CD8-positive, alpha-beta memory T cell (primary cell): Measurements from ENCODE around the gene NMB. TPM values are rescaled to one million over a fixed set of nuclear protein-coding genes. Genes with fewer than 3 reads are reported as not detected.
"Not testable (repeated sequence)": the region's sequence is repeated elsewhere in the genome, so short reads cannot be mapped to it uniquely, and the experiment has no call there.

ENCODE experiments used
- CTCF ChIA-PET: fragments of 350-600 bp; sonication (Branson Sonifier 250); formaldehyde crosslinking; loops from one replicate; lab custom pipeline; 2021; ENCODE audit warnings: antibody characterized with exemption; lab: Charles Lee
- POLR2A ChIA-PET: fragments of 350-600 bp; sonication (Branson Sonifier 250); formaldehyde crosslinking; loops from one replicate; lab custom pipeline; 2021; ENCODE audit warnings: antibody characterized with exemption; lab: Charles Lee
- DNase-seq, 5 donors: peaks; one replicate each; pipeline versions ENCODE4 v3.0.0 to v3.0.0-alpha.2; 2020 to 2022; ENCODE audit warnings: mixed read lengths in 1 of 5
- H3K27ac ChIP-seq: one replicate; pipeline ENCODE4 v1.7.0; 2013; ENCODE audit warnings: low read depth, mild to moderate bottlenecking, low read length, moderate library complexity
- H3K27me3 ChIP-seq: 2 replicates; pipeline ENCODE4 v1.7.0; 2013; ENCODE audit warnings: low read length, mild to moderate bottlenecking; ENCODE audit not compliant: insufficient read depth, poor library complexity, severe bottlenecking
- H3K36me3 ChIP-seq: 2 replicates; pipeline ENCODE4 v1.7.0; 2013; ENCODE audit warnings: mild to moderate bottlenecking, low read length, moderate library complexity; ENCODE audit not compliant: insufficient read depth
- H3K4me1 ChIP-seq: 2 replicates; pipeline ENCODE4 v1.7.0; 2013; ENCODE audit warnings: mild to moderate bottlenecking, low read length, moderate library complexity; ENCODE audit not compliant: insufficient read depth
- H3K4me3 ChIP-seq: 2 replicates; pipeline ENCODE4 v1.7.0; 2013; ENCODE audit warnings: mild to moderate bottlenecking, low read length
- H3K9me3 ChIP-seq: 2 replicates; pipeline ENCODE4 v1.7.0; 2013; ENCODE audit warnings: mild to moderate bottlenecking, low read length
- H3K27ac Mint-ChIP-seq, 8 donors: one replicate each; pipeline ENCODE4 v1.8.0; 2020 to 2021; ENCODE audit warnings: mixed read lengths in 8 of 8, mild to moderate bottlenecking in 6 of 8, inconsistent platforms in 3 of 8, moderate library complexity in 3 of 8
- H3K27me3 Mint-ChIP-seq, 2 donors: one replicate each; pipeline ENCODE4 v1.8.0; 2020 to 2021; ENCODE audit warnings: mixed read lengths in 2 of 2, mild to moderate bottlenecking in 1 of 2, moderate library complexity in 1 of 2
- H3K36me3 Mint-ChIP-seq, 3 donors: one replicate each; pipeline ENCODE4 v1.8.0; 2020 to 2021; ENCODE audit warnings: mixed read lengths in 3 of 3, inconsistent platforms in 1 of 3, mild to moderate bottlenecking in 1 of 3
- H3K4me1 Mint-ChIP-seq, 3 donors: one replicate each; pipeline ENCODE4 v1.8.0; 2020 to 2021; ENCODE audit warnings: mixed read lengths in 3 of 3, inconsistent platforms in 1 of 3, mild to moderate bottlenecking in 1 of 3
- H3K4me3 Mint-ChIP-seq, 7 donors: one replicate each; pipeline ENCODE4 v1.8.0; 2020 to 2021; ENCODE audit warnings: mixed read lengths in 7 of 7, mild to moderate bottlenecking in 6 of 7, moderate library complexity in 4 of 7, inconsistent platforms in 2 of 7
- H3K9me3 Mint-ChIP-seq, 5 donors: one replicate each; pipeline ENCODE4 v1.8.0; 2020 to 2022; ENCODE audit warnings: mixed read lengths in 5 of 5, mild to moderate bottlenecking in 3 of 5, moderate library complexity in 2 of 5, inconsistent platforms in 1 of 5
- polyA plus RNA-seq: library from polyadenylated mRNA; unstranded; fragments of 300-500 nt; fragmentation: Illumina TruSeq; gene quantifications from one replicate; pipeline ENCODE4 v1.2.3, GENCODE V29; 2021
- total RNA-seq, 2 experiments: library from RNA; stranded (reverse); gene quantifications; one replicate each; pipeline ENCODE4 v1.2.3, GENCODE V29; 2021

Gene NMB
- total and polyA plus RNA-seq, 3 experiments from 2014 or later, result 3.6 to 5.2 (median 3.9) TPM

- Histone ChIP-seq H3K36me3 (peaks cover 7% of the 10 kb centered on the region), H3K27ac (no peak overlapping the region), H3K4me3 (no peak overlapping the region), H3K9me3 (no peaks in the 10 kb centered on the region), H3K27me3 (no peaks in the 10 kb centered on the region), H3K4me1 (no peaks in the 10 kb centered on the region)
- Mint-ChIP-seq H3K27me3 (peaks cover 0 to 2% of the 10 kb centered on the region in 2 donors), H3K4me3 (no peak overlapping the region), H3K9me3 (no peaks in the 10 kb centered on the region), H3K27ac (no peak overlapping the region), H3K4me1 (peaks cover 20 to 37% (median 33%) of the 10 kb centered on the region in 3 donors), H3K36me3 (peaks cover 5 to 50% (median 12%) of the 10 kb centered on the region in 3 donors)
- ChIA-PET POLR2A (no interaction called here), CTCF (no interaction called here)
- no peak for DNase-seq
Measured at GRCh38 chr15:84689858-84690257, 31.9 kb upstream of the NMB start.

- DNase-seq, H3K9me3 ChIP-seq, H3K4me3 Mint-ChIP-seq, H3K27ac ChIP-seq, POLR2A ChIA-PET, H3K4me1 ChIP-seq, H3K27me3 ChIP-seq, H3K9me3 Mint-ChIP-seq, H3K4me3 ChIP-seq, H3K27me3 Mint-ChIP-seq, CTCF ChIA-PET, H3K27ac Mint-ChIP-seq: not testable (repeated sequence)
- H3K36me3 ChIP-seq, result peaks cover 14% of the 10 kb centered on the region
- peaks cover 5 to 69% (median 13%) of the 10 kb centered on the region in 3 donors for H3K36me3 Mint-ChIP-seq
- peaks cover 16 to 25% (median 22%) of the 10 kb centered on the region in 3 donors for H3K4me1 Mint-ChIP-seq
Measured at GRCh38 chr15:84686446-84686845, 28.4 kb upstream of the NMB start.

GRCh38 chr15:84685304-84685703, 27.3 kb upstream of the NMB start:
- Mint-ChIP-seq H3K4me1 (peaks cover 12 to 22% (median 17%) of the 10 kb centered on the region in 3 donors), H3K4me3 (no peak overlapping the region), H3K9me3 (no peaks in the 10 kb centered on the region), H3K36me3 (peaks cover 0 to 67% (median 8%) of the 10 kb centered on the region in 3 donors), H3K27me3 (peaks cover 0 to 2% of the 10 kb centered on the region in 2 donors), H3K27ac (peak overlapping the region in 2 of 8 donors; percentile 60 to 78)
- Histone ChIP-seq H3K27ac (no peak overlapping the region), H3K4me3 (no peak overlapping the region), H3K27me3 (no peaks in the 10 kb centered on the region), H3K36me3 (peaks cover 13% of the 10 kb centered on the region), H3K4me1 (no peaks in the 10 kb centered on the region), H3K9me3 (no peaks in the 10 kb centered on the region)
- CTCF ChIA-PET, result interaction anchor here (0.9 kb wide), 1 partner anchor 9 kb away, joined by 3 read pairs; no protein-coding TSS in a partner anchor
- DNase-seq, result no peak
- POLR2A ChIA-PET, result interaction anchor here (0.7 kb wide), 2 partner anchors 27 to 28 kb away, joined by 3 to 5 read pairs; no protein-coding TSS in a partner anchor

- peaks cover 0 to 70% (median 6%) of the 10 kb centered on the region in 3 donors for H3K36me3 Mint-ChIP-seq
- ChIA-PET CTCF (no interaction called here), POLR2A (no interaction called here)
- peak overlapping the region in 3 of 8 donors; percentile 51 to 77 (median 58) for H3K27ac Mint-ChIP-seq
- no peak for DNase-seq
- no peaks in the 10 kb centered on the region for H3K27me3 ChIP-seq
- no peak overlapping the region for H3K4me3 ChIP-seq
- peaks cover 0 to 2% of the 10 kb centered on the region in 2 donors for H3K27me3 Mint-ChIP-seq
- no peak overlapping the region for H3K4me3 Mint-ChIP-seq
- H3K36me3 ChIP-seq, result peaks cover 11% of the 10 kb centered on the region
- H3K4me1 ChIP-seq, result no peaks in the 10 kb centered on the region
- no peaks in the 10 kb centered on the region for H3K9me3 Mint-ChIP-seq
- no peak overlapping the region for H3K27ac ChIP-seq
- H3K9me3 ChIP-seq, result no peaks in the 10 kb centered on the region
- peaks cover 10 to 18% (median 17%) of the 10 kb centered on the region in 3 donors for H3K4me1 Mint-ChIP-seq
Measured at GRCh38 chr15:84684092-84684491, 26.1 kb upstream of the NMB start.

- Mint-ChIP-seq H3K9me3 (no peaks in the 10 kb centered on the region), H3K4me1 (peaks cover 10 to 21% (median 18%) of the 10 kb centered on the region in 3 donors), H3K27me3 (no peaks in the 10 kb centered on the region), H3K4me3 (no peak overlapping the region), H3K27ac (peak overlapping the region in 7 of 8 donors; percentile 18 to 76 (median 39)), H3K36me3 (peaks cover 0 to 66% (median 5%) of the 10 kb centered on the region in 3 donors)
- Histone ChIP-seq H3K27me3 (no peaks in the 10 kb centered on the region), H3K9me3 (no peaks in the 10 kb centered on the region), H3K27ac (no peak overlapping the region), H3K4me1 (no peaks in the 10 kb centered on the region), H3K4me3 (no peak overlapping the region), H3K36me3 (peaks cover 11% of the 10 kb centered on the region)
- CTCF ChIA-PET, result interaction anchor here (1.1 to 1.7 kb wide), 2 partner anchors 28 to 33 kb away, joined by 3 read pairs; partner anchors contain the start of genes SEC11A and WDR73
- DNase-seq, result peak in 2 of 5 donors; percentile 7 to 53
- POLR2A ChIA-PET, result no interaction called here
Measured at GRCh38 chr15:84681831-84682230, 23.8 kb upstream of the NMB start.

GRCh38 chr15:84671211-84671610, 13.2 kb upstream of the NMB start:
- Histone ChIP-seq H3K4me3 (no peak overlapping the region), H3K4me1 (no peaks in the 10 kb centered on the region), H3K27me3 (no peaks in the 10 kb centered on the region), H3K9me3 (no peaks in the 10 kb centered on the region), H3K36me3 (peaks cover 25% of the 10 kb centered on the region), H3K27ac (no peak overlapping the region)
- no peak overlapping the region for H3K4me3 Mint-ChIP-seq
- ChIA-PET CTCF (interaction anchor here (1.1 kb wide), 1 partner anchor 12 kb away, joined by 3 read pairs; no protein-coding TSS in a partner anchor), POLR2A (interaction anchor here (0.5 kb wide), 1 partner anchor 26 kb away, joined by 3 read pairs; no protein-coding TSS in a partner anchor)
- H3K36me3 Mint-ChIP-seq, result peaks cover 4 to 72% (median 11%) of the 10 kb centered on the region in 3 donors
- no peaks in the 10 kb centered on the region for H3K9me3 Mint-ChIP-seq
- H3K27ac Mint-ChIP-seq, result peak overlapping the region in 5 of 8 donors; percentile 1 to 82 (median 48)
- H3K4me1 Mint-ChIP-seq, result peaks cover 3 to 8% (median 7%) of the 10 kb centered on the region in 3 donors
- DNase-seq, result no peak
- no peaks in the 10 kb centered on the region for H3K27me3 Mint-ChIP-seq

- peaks cover 4 to 73% (median 13%) of the 10 kb centered on the region in 3 donors for H3K36me3 Mint-ChIP-seq
- Histone ChIP-seq H3K27ac (no peak overlapping the region), H3K4me1 (no peaks in the 10 kb centered on the region), H3K9me3 (no peaks in the 10 kb centered on the region), H3K27me3 (no peaks in the 10 kb centered on the region), H3K4me3 (no peak overlapping the region), H3K36me3 (peaks cover 25% of the 10 kb centered on the region)
- H3K9me3 Mint-ChIP-seq, result no peaks in the 10 kb centered on the region
- no peak for DNase-seq
- no peak overlapping the region for H3K4me3 Mint-ChIP-seq
- peaks cover 0 to 4% (median 0%) of the 10 kb centered on the region in 3 donors for H3K4me1 Mint-ChIP-seq
- ChIA-PET POLR2A (no interaction called here), CTCF (no interaction called here)
- no peaks in the 10 kb centered on the region for H3K27me3 Mint-ChIP-seq
- peak overlapping the region in 4 of 8 donors; percentile 26 to 70 (median 40) for H3K27ac Mint-ChIP-seq
Measured at GRCh38 chr15:84669726-84670125, 11.7 kb upstream of the NMB start.

- Histone ChIP-seq H3K27ac (no peak overlapping the region), H3K36me3 (peaks cover 25% of the 10 kb centered on the region), H3K27me3 (no peaks in the 10 kb centered on the region), H3K4me1 (no peaks in the 10 kb centered on the region), H3K4me3 (no peak overlapping the region), H3K9me3 (no peaks in the 10 kb centered on the region)
- Mint-ChIP-seq H3K27me3 (no peaks in the 10 kb centered on the region), H3K4me1 (peaks cover 0 to 4% (median 0%) of the 10 kb centered on the region in 3 donors), H3K4me3 (no peak overlapping the region), H3K36me3 (peaks cover 4 to 67% (median 13%) of the 10 kb centered on the region in 3 donors), H3K9me3 (no peaks in the 10 kb centered on the region), H3K27ac (peak overlapping the region in 7 of 8 donors; percentile 10 to 68 (median 43))
- DNase-seq, result no peak
- ChIA-PET CTCF (no interaction called here), POLR2A (no interaction called here)
Measured at GRCh38 chr15:84668221-84668982, 10.4 kb upstream of the NMB start.
